ENCODE data around the gene CUBN.
"Not testable (repeated sequence)": the region's sequence is repeated elsewhere in the genome, so short reads cannot be mapped to it uniquely, and the experiment has no call there.

Gene CUBN

GRCh38 chr10:17122726-17123661 is 6.6 kb downstream of the CUBN start:
- no peak overlapping the region for H3K27ac ChIP-seq (ENCODE audit: insufficient read depth, low read depth, low read length, poor library complexity, severe bottlenecking)
- no peaks in the 10 kb centered on the region for H3K9me3 ChIP-seq (ENCODE audit: control insufficient read depth, low read length)
- no peaks in the 10 kb centered on the region for H3K27me3 ChIP-seq (ENCODE audit: control insufficient read depth, insufficient read depth, low read length, poor library complexity, severe bottlenecking)
- H3K36me3 ChIP-seq (ENCODE audit: control insufficient read depth, insufficient read depth, low read length): no peaks in the 10 kb centered on the region
- 93 to 94% methylated on average over 5 of the region's 5 CpGs for WGBS, 2 experiments
- H3K4me3 ChIP-seq (ENCODE audit: insufficient read depth, low read depth, low read length): no peak overlapping the region
- H3K4me1 ChIP-seq (ENCODE audit: control insufficient read depth, insufficient read depth, low read length): peaks cover 8% of the 10 kb centered on the region

GRCh38 chr10:17122052-17122451 is 7.6 kb downstream of the CUBN start:
- Histone ChIP-seq H3K9me3 (ENCODE audit: control insufficient read depth, low read length) (no peaks in the 10 kb centered on the region), H3K4me3 (ENCODE audit: insufficient read depth, low read depth, low read length) (no peak overlapping the region), H3K4me1 (ENCODE audit: control insufficient read depth, insufficient read depth, low read length) (peaks cover 8% of the 10 kb centered on the region), H3K27me3 (ENCODE audit: control insufficient read depth, insufficient read depth, low read length, poor library complexity, severe bottlenecking) (no peaks in the 10 kb centered on the region), H3K27ac (ENCODE audit: insufficient read depth, low read depth, low read length, poor library complexity, severe bottlenecking) (no peak overlapping the region), H3K36me3 (ENCODE audit: control insufficient read depth, insufficient read depth, low read length) (no peaks in the 10 kb centered on the region)
- WGBS, 2 experiments: 95 to 98% methylated on average over 2 of the region's 2 CpGs

- H3K27me3 ChIP-seq (ENCODE audit: control insufficient read depth, insufficient read depth, low read length, poor library complexity, severe bottlenecking): no peaks in the 10 kb centered on the region
- WGBS, 2 experiments: 89 to 96% methylated on average over 3 of the region's 3 CpGs
- peaks cover 8% of the 10 kb centered on the region for H3K4me1 ChIP-seq (ENCODE audit: control insufficient read depth, insufficient read depth, low read length)
- no peaks in the 10 kb centered on the region for H3K9me3 ChIP-seq (ENCODE audit: control insufficient read depth, low read length)
- H3K36me3 ChIP-seq (ENCODE audit: control insufficient read depth, insufficient read depth, low read length): no peaks in the 10 kb centered on the region
- no peak overlapping the region for H3K4me3 ChIP-seq (ENCODE audit: insufficient read depth, low read depth, low read length)
- H3K27ac ChIP-seq (ENCODE audit: insufficient read depth, low read depth, low read length, poor library complexity, severe bottlenecking): no peak overlapping the region
Observed at GRCh38 chr10:17120694-17121093, 8.9 kb downstream of the CUBN start.

GRCh38 chr10:17119845-17120244 is 9.8 kb downstream of the CUBN start:
- Histone ChIP-seq H3K9me3 (ENCODE audit: control insufficient read depth, low read length) (no peaks in the 10 kb centered on the region), H3K27ac (ENCODE audit: insufficient read depth, low read depth, low read length, poor library complexity, severe bottlenecking) (no peak overlapping the region), H3K4me3 (ENCODE audit: insufficient read depth, low read depth, low read length) (no peak overlapping the region), H3K4me1 (ENCODE audit: control insufficient read depth, insufficient read depth, low read length) (peaks cover 8% of the 10 kb centered on the region), H3K36me3 (ENCODE audit: control insufficient read depth, insufficient read depth, low read length) (no peaks in the 10 kb centered on the region), H3K27me3 (ENCODE audit: control insufficient read depth, insufficient read depth, low read length, poor library complexity, severe bottlenecking) (no peaks in the 10 kb centered on the region)
- 90 to 99% methylated on average over 3 of the region's 3 CpGs for WGBS, 2 experiments

- Histone ChIP-seq H3K4me3 (ENCODE audit: insufficient read depth, low read depth, low read length) (no peak overlapping the region), H3K27ac (ENCODE audit: insufficient read depth, low read depth, low read length, poor library complexity, severe bottlenecking) (no peak overlapping the region), H3K27me3 (ENCODE audit: control insufficient read depth, insufficient read depth, low read length, poor library complexity, severe bottlenecking) (no peaks in the 10 kb centered on the region), H3K36me3 (ENCODE audit: control insufficient read depth, insufficient read depth, low read length) (no peaks in the 10 kb centered on the region), H3K4me1 (ENCODE audit: control insufficient read depth, insufficient read depth, low read length) (no peaks in the 10 kb centered on the region), H3K9me3 (ENCODE audit: control insufficient read depth, low read length) (no peaks in the 10 kb centered on the region)
- WGBS, 2 experiments: 81 to 87% methylated on average over 5 of the region's 5 CpGs
Observed at GRCh38 chr10:17116193-17116592, 13.4 kb downstream of the CUBN start.

GRCh38 chr10:17115683-17116082 is 13.9 kb downstream of the CUBN start:
- no peaks in the 10 kb centered on the region for H3K9me3 ChIP-seq (ENCODE audit: control insufficient read depth, low read length)
- H3K36me3 ChIP-seq (ENCODE audit: control insufficient read depth, insufficient read depth, low read length): no peaks in the 10 kb centered on the region
- H3K27ac ChIP-seq (ENCODE audit: insufficient read depth, low read depth, low read length, poor library complexity, severe bottlenecking): no peak overlapping the region
- H3K4me3 ChIP-seq (ENCODE audit: insufficient read depth, low read depth, low read length): no peak overlapping the region
- H3K27me3 ChIP-seq (ENCODE audit: control insufficient read depth, insufficient read depth, low read length, poor library complexity, severe bottlenecking): no peaks in the 10 kb centered on the region
- WGBS, 2 experiments: 85 to 89% methylated on average over 5 of the region's 5 CpGs
- H3K4me1 ChIP-seq (ENCODE audit: control insufficient read depth, insufficient read depth, low read length): no peaks in the 10 kb centered on the region

GRCh38 chr10:17114878-17115444 is 14.7 kb downstream of the CUBN start:
- H3K36me3 ChIP-seq (ENCODE audit: control insufficient read depth, insufficient read depth, low read length); H3K27ac ChIP-seq (ENCODE audit: insufficient read depth, low read depth, low read length, poor library complexity, severe bottlenecking); H3K4me3 ChIP-seq (ENCODE audit: insufficient read depth, low read depth, low read length); H3K4me1 ChIP-seq (ENCODE audit: control insufficient read depth, insufficient read depth, low read length); H3K9me3 ChIP-seq (ENCODE audit: control insufficient read depth, low read length); H3K27me3 ChIP-seq (ENCODE audit: control insufficient read depth, insufficient read depth, low read length, poor library complexity, severe bottlenecking): not testable (repeated sequence)
- WGBS, 2 experiments: 94 to 95% methylated on average over 13 of the region's 13 CpGs

GRCh38 chr10:17113889-17114540 is 15.6 kb downstream of the CUBN start:
- H3K27me3 ChIP-seq (ENCODE audit: control insufficient read depth, insufficient read depth, low read length, poor library complexity, severe bottlenecking): no peaks in the 10 kb centered on the region
- no peaks in the 10 kb centered on the region for H3K36me3 ChIP-seq (ENCODE audit: control insufficient read depth, insufficient read depth, low read length)
- H3K4me3 ChIP-seq (ENCODE audit: insufficient read depth, low read depth, low read length): no peak overlapping the region
- no peaks in the 10 kb centered on the region for H3K4me1 ChIP-seq (ENCODE audit: control insufficient read depth, insufficient read depth, low read length)
- WGBS, 2 experiments: 92 to 93% methylated on average over 7 of the region's 7 CpGs
- no peaks in the 10 kb centered on the region for H3K9me3 ChIP-seq (ENCODE audit: control insufficient read depth, low read length)
- no peak overlapping the region for H3K27ac ChIP-seq (ENCODE audit: insufficient read depth, low read depth, low read length, poor library complexity, severe bottlenecking)

GRCh38 chr10:17113346-17113745 is 16.3 kb downstream of the CUBN start:
- H3K36me3 ChIP-seq (ENCODE audit: control insufficient read depth, insufficient read depth, low read length): no peaks in the 10 kb centered on the region
- no peaks in the 10 kb centered on the region for H3K4me1 ChIP-seq (ENCODE audit: control insufficient read depth, insufficient read depth, low read length)
- H3K9me3 ChIP-seq (ENCODE audit: control insufficient read depth, low read length): no peaks in the 10 kb centered on the region
- no peaks in the 10 kb centered on the region for H3K27me3 ChIP-seq (ENCODE audit: control insufficient read depth, insufficient read depth, low read length, poor library complexity, severe bottlenecking)
- no peak overlapping the region for H3K4me3 ChIP-seq (ENCODE audit: insufficient read depth, low read depth, low read length)
- 91 to 92% methylated on average over 4 of the region's 4 CpGs for WGBS, 2 experiments
- no peak overlapping the region for H3K27ac ChIP-seq (ENCODE audit: insufficient read depth, low read depth, low read length, poor library complexity, severe bottlenecking)

GRCh38 chr10:17112566-17112965 is 17.0 kb downstream of the CUBN start:
- no peaks in the 10 kb centered on the region for H3K36me3 ChIP-seq (ENCODE audit: control insufficient read depth, insufficient read depth, low read length)
- 14 to 69% methylated on average over 1 to 2 of the region's 3 CpGs for WGBS, 2 experiments
- no peak overlapping the region for H3K4me3 ChIP-seq (ENCODE audit: insufficient read depth, low read depth, low read length)
- H3K27ac ChIP-seq (ENCODE audit: insufficient read depth, low read depth, low read length, poor library complexity, severe bottlenecking): no peak overlapping the region
- H3K9me3 ChIP-seq (ENCODE audit: control insufficient read depth, low read length): no peaks in the 10 kb centered on the region
- no peaks in the 10 kb centered on the region for H3K4me1 ChIP-seq (ENCODE audit: control insufficient read depth, insufficient read depth, low read length)
- H3K27me3 ChIP-seq (ENCODE audit: control insufficient read depth, insufficient read depth, low read length, poor library complexity, severe bottlenecking): no peaks in the 10 kb centered on the region

Data from ectodermal cell (in vitro differentiated cells).